GDM1 (cell line): Measurements from ENCODE around the gene KAZALD1.

Source experiments
- DNase-seq: peaks from one replicate; lab custom pipeline; 2025; lab: John Stamatoyannopoulos, UW

The KAZALD1 gene

GRCh38 chr10:101047961-101048892 lies 13.6 kb upstream of the KAZALD1 start:
- DNase-seq = no peak

- DNase-seq = no peak
These were observed 11.3 kb upstream of the KAZALD1 start for GRCh38 chr10:101050208-101051069.

GRCh38 chr10:101052285-101052684 lies 9.5 kb upstream of the KAZALD1 start:
- no peak for DNase-seq

GRCh38 chr10:101053516-101053915 lies 8.3 kb upstream of the KAZALD1 start:
- no peak for DNase-seq

GRCh38 chr10:101054351-101054750 lies 7.4 kb upstream of the KAZALD1 start:
- peak; percentile 58 for DNase-seq

GRCh38 chr10:101054876-101055275 lies 6.9 kb upstream of the KAZALD1 start:
- DNase-seq = no peak

GRCh38 chr10:101055411-101055810 lies 6.4 kb upstream of the KAZALD1 start:
- DNase-seq = no peak

- no peak for DNase-seq
These were observed 5.2 kb upstream of the KAZALD1 start for GRCh38 chr10:101056365-101057151.

GRCh38 chr10:101060036-101060950 lies 1.5 kb upstream of the KAZALD1 start:
- peak; percentile 92 for DNase-seq

GRCh38 chr10:101060951-101061623 lies 702 bp upstream of the KAZALD1 start:
- DNase-seq = peak; percentile 94

GRCh38 chr10:101062232-101063049 lies 652 bp downstream of the KAZALD1 start:
- peak; percentile 37 for DNase-seq

GRCh38 chr10:101063050-101063525 lies 1.3 kb downstream of the KAZALD1 start:
- no peak for DNase-seq

- peak; percentile 77 for DNase-seq
These were observed 2.0 kb downstream of the KAZALD1 start for GRCh38 chr10:101063548-101064414.

GRCh38 chr10:101064415-101065030 lies 2.7 kb downstream of the KAZALD1 start:
- no peak for DNase-seq

- no peak for DNase-seq
These were observed 3.8 kb downstream of the KAZALD1 start for GRCh38 chr10:101065481-101066145.

- DNase-seq = no peak
These were observed 4.5 kb downstream of the KAZALD1 start for GRCh38 chr10:101066146-101066895.
